ENCODE results near the gene MTM1. TPM values are rescaled to one million over a fixed set of nuclear protein-coding genes. Genes with fewer than 3 reads are reported as not detected.

The MTM1 gene
- polyA plus RNA-seq, 1 of the 3 experiments (the other 2 are of a cell fraction): 2.7 TPM

GRCh38 chrX:150526692-150527091 is 41.7 kb upstream of the MTM1 start (continued):
- TF ChIP-seq IRF3 (IDR thresholded peaks at IDR 0.05; ENCODE audit: low read depth, low read length) (no peak), MXI1 (IDR thresholded peaks at IDR 0.05; ENCODE audit: low read depth, low read length) (no peak)

- no peak overlapping the region for H3K27ac ChIP-seq (ENCODE audit: low read depth in 2 of 2, low read length in 1 of 2)
- H3K9me2 ChIP-seq: no peaks in the 10 kb centered on the region
- H3K27me3 ChIP-seq (ENCODE audit: insufficient read depth): no peaks in the 10 kb centered on the region; the same call in 1 of the 2 replicates
- H3K9me3 ChIP-seq: no peaks in the 10 kb centered on the region
- no peaks in the 10 kb centered on the region for H4K20me1 ChIP-seq (ENCODE audit: insufficient read depth)
- no peak overlapping the region for H3K9ac ChIP-seq
- DNase-seq: no peak
- no peak overlapping the region for H3K4me3 ChIP-seq (ENCODE audit: low read depth in 2 of 2, low read length in 1 of 2)
- H2AFZ ChIP-seq (ENCODE audit: low read depth): no peak overlapping the region
- no peaks in the 10 kb centered on the region for H3F3A ChIP-seq (replicated peaks; ENCODE audit: insufficient read depth)
- H3K36me3 ChIP-seq (replicated peaks in 1 of 2; ENCODE audit: control insufficient read depth in 1 of 2, insufficient read depth in 2 of 2, low read length in 1 of 2): no peaks in the 10 kb centered on the region
- no peaks in the 10 kb centered on the region; a peak in 1 of 4 replicates for H3K4me1 ChIP-seq (ENCODE audit: control insufficient read depth in 1 of 2, insufficient read depth in 2 of 2, low read depth in 1 of 2, low read length in 1 of 2)
- ChIA-PET POLR2A (no interaction called here), CTCF (no interaction called here)
- no peak overlapping the region for H3K4me2 ChIP-seq
- 46% methylated on average over 3 of the region's 3 CpGs for WGBS (ENCODE audit: low lambda C conversion rate)
- H3K79me2 ChIP-seq (ENCODE audit: insufficient read depth): no peaks in the 10 kb centered on the region
- TF ChIP-seq TCF12 (IDR thresholded peaks at IDR 0.05) (no peak), SIN3A (IDR thresholded peaks at IDR 0.05; ENCODE audit: borderline replicate concordance, low read depth, low read length) (no peak), PBX3 (IDR thresholded peaks at IDR 0.05) (no peak), MEF2A (IDR thresholded peaks at IDR 0.05; ENCODE audit: borderline replicate concordance, low read depth) (no peak), TEAD4 (IDR thresholded peaks at IDR 0.05; ENCODE audit: borderline replicate concordance, insufficient read depth) (no peak), GABPA (IDR thresholded peaks at IDR 0.05; ENCODE audit: low read depth) (no peak), RXRA (IDR thresholded peaks at IDR 0.05; ENCODE audit: borderline replicate concordance, low read depth) (no peak), MXI1 (IDR thresholded peaks at IDR 0.05; ENCODE audit: low read depth, low read length) (no peak), USF2 (IDR thresholded peaks at IDR 0.05; ENCODE audit: borderline replicate concordance, low read depth, low read length) (no peak)
- TF ChIP-seq, protein P1, sequence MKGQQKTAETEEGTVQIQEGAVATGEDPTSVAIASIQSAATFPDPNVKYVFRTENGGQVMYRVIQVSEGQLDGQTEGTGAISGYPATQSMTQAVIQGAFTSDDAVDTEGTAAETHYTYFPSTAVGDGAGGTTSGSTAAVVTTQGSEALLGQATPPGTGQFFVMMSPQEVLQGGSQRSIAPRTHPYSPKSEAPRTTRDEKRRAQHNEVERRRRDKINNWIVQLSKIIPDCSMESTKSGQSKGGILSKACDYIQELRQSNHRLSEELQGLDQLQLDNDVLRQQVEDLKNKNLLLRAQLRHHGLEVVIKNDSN (IDR thresholded peaks at IDR 0.05; ENCODE audit: borderline replicate concordance, low read depth): no peak
Measured at GRCh38 chrX:150527108-150527507, 41.3 kb upstream of the MTM1 start.

DNA sequence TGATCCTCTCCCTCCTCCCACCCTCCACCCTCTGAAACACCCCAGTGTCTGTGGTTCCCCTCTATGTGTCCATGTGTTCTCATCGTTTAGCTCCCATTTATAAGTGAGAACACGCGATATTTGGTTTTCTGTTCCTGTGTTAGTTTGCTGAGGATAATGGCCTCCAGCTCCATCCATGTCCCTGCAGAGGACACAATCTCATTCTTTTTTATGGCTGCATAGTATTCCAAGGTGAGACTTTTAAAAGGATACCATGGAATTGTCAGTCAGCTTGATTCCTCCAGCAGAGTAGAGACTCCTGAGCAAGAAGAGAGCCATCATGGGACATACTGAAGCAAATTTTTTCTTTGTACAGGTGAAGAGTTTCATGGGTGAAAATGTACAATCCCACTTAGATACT is 38.8 kb upstream of the MTM1 start:
- Histone ChIP-seq H3F3A (replicated peaks; ENCODE audit: insufficient read depth) (no peaks in the 10 kb centered on the region), H3K27ac (ENCODE audit: low read depth in 2 of 2, low read length in 1 of 2) (no peak overlapping the region), H4K20me1 (ENCODE audit: insufficient read depth) (no peaks in the 10 kb centered on the region), H3K9me3 (no peaks in the 10 kb centered on the region), H3K4me1 (ENCODE audit: control insufficient read depth in 1 of 2, insufficient read depth in 2 of 2, low read depth in 1 of 2, low read length in 1 of 2) (no peaks in the 10 kb centered on the region; a peak in 1 of 4 replicates), H3K9ac (no peak overlapping the region), H3K4me3 (ENCODE audit: low read depth in 2 of 2, low read length in 1 of 2) (no peak overlapping the region), H3K36me3 (replicated peaks in 1 of 2; ENCODE audit: control insufficient read depth in 1 of 2, insufficient read depth in 2 of 2, low read length in 1 of 2) (no peaks in the 10 kb centered on the region), H3K79me2 (ENCODE audit: insufficient read depth) (no peaks in the 10 kb centered on the region), H3K4me2 (no peak overlapping the region), H2AFZ (ENCODE audit: low read depth) (no peak overlapping the region), H3K9me2 (no peaks in the 10 kb centered on the region), H3K27me3 (ENCODE audit: insufficient read depth) (no peaks in the 10 kb centered on the region; the same call in 1 of the 2 replicates)
- TF ChIP-seq GATA2 (CRISPR knock-in tag; IDR thresholded peaks at IDR 0.05) (no peak), FOXM1 (IDR thresholded peaks at IDR 0.05; ENCODE audit: low read depth) (no peak), NRF1 (IDR thresholded peaks at IDR 0.05; ENCODE audit: low read depth, low read length) (no peak), EP300 (IDR thresholded peaks at IDR 0.05; ENCODE audit: borderline replicate concordance in 1 of 2, low read depth in 1 of 2, low read length in 1 of 2) (no peak), TAF1 (IDR thresholded peaks at IDR 0.05; ENCODE audit: borderline replicate concordance, low read depth, low read length) (no peak), RCOR1 (IDR thresholded peaks at IDR 0.05; ENCODE audit: low read length) (no peak)
- WGBS (ENCODE audit: low lambda C conversion rate): 50% methylated on average over 3 of the region's 3 CpGs
- ChIA-PET CTCF (no interaction called here), POLR2A (no interaction called here)
- no peak for DNase-seq
